HG03457 (cell line): ENCODE data around the gene CPN2.

Source experiments
- ATAC-seq: cut with Tn5 transposase; IDR thresholded peaks from one replicate; pipeline ENCODE4 v1.9.1; 2021; ENCODE audit warnings: moderate number of reproducible peaks; ENCODE audit not compliant: unreplicated experiment

The CPN2 gene

GRCh38 chr3:194330579-194330978 is 20.5 kb downstream of the CPN2 start:
- no peak for ATAC-seq

GRCh38 chr3:194330160-194330559 is 21.0 kb downstream of the CPN2 start:
- ATAC-seq: no peak

GRCh38 chr3:194329583-194329965 is 21.6 kb downstream of the CPN2 start:
- no peak for ATAC-seq

- no peak for ATAC-seq
These were observed 22.1 kb downstream of the CPN2 start for GRCh38 chr3:194328942-194329582.

- ATAC-seq: no peak
These were observed 23.0 kb downstream of the CPN2 start for GRCh38 chr3:194328053-194328657.

- no peak for ATAC-seq
These were observed 23.7 kb downstream of the CPN2 start for GRCh38 chr3:194327218-194328052.

GRCh38 chr3:194326968-194327217 is 24.2 kb downstream of the CPN2 start:
- ATAC-seq: no peak

- no peak for ATAC-seq
These were observed 24.7 kb downstream of the CPN2 start for GRCh38 chr3:194326192-194326967.

- ATAC-seq: no peak
These were observed 25.5 kb downstream of the CPN2 start for GRCh38 chr3:194325424-194326153.

- no peak for ATAC-seq
These were observed 26.3 kb downstream of the CPN2 start for GRCh38 chr3:194324823-194325327.

- ATAC-seq: no peak
These were observed 27.1 kb downstream of the CPN2 start for GRCh38 chr3:194323785-194324735.

- no peak for ATAC-seq
These were observed 28.4 kb downstream of the CPN2 start for GRCh38 chr3:194322678-194323211.

GRCh38 chr3:194321693-194322640 is 29.2 kb downstream of the CPN2 start:
- no peak for ATAC-seq

GRCh38 chr3:194320744-194321243 is 30.3 kb downstream of the CPN2 start:
- no peak for ATAC-seq

GRCh38 chr3:194320100-194320499 is 31.0 kb downstream of the CPN2 start:
- ATAC-seq: no peak

- ATAC-seq: no peak
These were observed 32.5 kb downstream of the CPN2 start for GRCh38 chr3:194318511-194319161.

- ATAC-seq: no peak
These were observed 34.2 kb downstream of the CPN2 start for GRCh38 chr3:194316918-194317317.
